Posterior cingulate gyrus (tissue), 11 donors: ENCODE data around the gene CDHR5.

Source experiments
- DNase-seq, 10 donors: peaks; one replicate each; pipeline versions ENCODE4 v3.0.0 to v3.0.0-alpha.2; 2020 to 2021; ENCODE audit warnings: mixed read lengths in 3 of 10
- intact Hi-C: fragments of 100-400 bp; cut with DNase I; formaldehyde crosslinking; loops from one replicate; pipeline ENCODE4 v1.15.1; 2023

The CDHR5 gene

DNA sequence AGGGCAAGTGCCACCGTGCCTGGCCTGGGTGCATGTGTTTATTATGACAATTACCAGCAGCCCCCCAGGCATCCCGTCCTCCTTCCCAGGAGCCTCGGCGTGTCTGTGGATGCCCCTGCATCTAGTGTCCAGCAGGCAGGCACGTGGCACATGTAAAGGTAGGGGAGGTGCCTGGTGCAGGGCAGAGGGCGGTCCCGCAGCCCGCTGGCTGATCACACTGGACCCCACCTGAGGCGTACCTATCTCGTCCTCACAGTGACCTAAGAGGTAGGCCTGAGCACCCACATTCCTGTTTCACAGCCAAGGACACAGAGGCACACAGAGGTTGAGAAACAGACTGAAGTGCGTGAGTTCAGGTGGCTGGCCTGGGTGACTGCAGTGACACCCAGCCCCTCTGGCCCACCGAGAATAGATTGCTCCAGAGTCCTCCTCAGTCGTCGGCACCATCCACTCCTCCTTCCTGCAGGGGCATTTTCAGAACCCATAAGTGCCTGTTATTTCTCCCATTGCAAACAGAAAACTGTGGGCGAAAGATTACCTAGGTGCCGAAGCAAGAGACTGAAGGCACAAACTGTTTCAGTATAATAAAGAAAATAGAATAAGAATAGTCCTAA is 51.5 kb downstream of the CDHR5 start:
- intact Hi-C loops, result no loop called here
- DNase-seq, result no peak

DNA sequence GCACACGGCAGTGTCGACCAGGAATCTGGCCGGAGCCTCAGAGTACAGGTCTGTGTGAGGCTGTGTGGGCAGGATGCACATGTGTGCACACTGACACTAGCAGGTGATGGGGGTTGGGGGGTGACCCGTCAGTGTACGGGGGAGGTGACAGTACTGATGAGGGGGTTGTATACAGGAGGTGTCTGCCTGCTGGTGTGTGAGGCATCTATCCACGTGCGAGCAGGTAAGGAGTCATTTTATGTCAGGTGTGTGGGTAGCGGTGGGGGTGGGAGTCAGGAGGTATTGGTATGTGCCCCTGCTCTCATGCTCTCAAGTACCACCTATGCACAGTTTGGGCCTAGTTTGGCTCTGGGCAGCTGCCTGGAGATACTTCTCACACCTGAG is 53.0 kb downstream of the CDHR5 start:
- intact Hi-C loops, result no loop called here
- DNase-seq, result no peak

DNA sequence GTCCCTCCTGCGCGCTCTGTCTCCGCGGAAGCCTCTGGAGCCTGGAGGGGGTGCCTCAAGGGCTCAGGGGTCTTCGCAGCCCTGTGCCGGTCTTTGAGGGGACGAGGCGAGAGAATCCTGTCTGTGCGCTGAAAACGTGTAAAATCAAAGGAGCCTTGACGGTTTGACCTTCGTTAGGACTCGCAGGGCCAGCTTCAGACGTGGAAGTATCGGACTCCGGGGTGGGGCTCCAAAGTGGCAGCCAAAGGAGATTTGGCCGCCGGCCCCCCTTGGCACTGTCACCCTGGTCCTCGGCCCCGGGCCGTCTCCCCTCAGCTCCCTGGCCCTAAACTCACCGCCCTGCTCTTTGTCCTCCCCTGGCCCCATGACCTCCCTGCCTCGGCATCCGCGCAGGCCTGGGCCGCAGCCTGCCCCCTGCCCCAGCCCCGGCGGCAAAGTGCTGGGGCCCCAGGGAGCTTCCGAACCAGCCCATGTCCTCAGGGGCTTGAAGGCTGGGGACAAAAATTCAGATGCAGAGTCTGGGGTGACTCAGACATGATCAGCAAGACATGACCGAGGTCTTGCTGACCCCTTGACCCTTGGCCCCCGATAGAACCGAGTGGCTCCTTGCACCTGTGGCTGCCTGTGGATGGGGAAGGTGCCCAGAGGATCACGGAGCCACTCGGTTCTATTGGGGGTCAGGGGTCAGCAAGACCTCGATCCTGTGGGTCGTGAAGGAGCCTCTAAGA is 55.4 kb downstream of the CDHR5 start:
- intact Hi-C loops, result no loop called here
- peak in 1 of 10 donors; percentile 72 for DNase-seq

DNA sequence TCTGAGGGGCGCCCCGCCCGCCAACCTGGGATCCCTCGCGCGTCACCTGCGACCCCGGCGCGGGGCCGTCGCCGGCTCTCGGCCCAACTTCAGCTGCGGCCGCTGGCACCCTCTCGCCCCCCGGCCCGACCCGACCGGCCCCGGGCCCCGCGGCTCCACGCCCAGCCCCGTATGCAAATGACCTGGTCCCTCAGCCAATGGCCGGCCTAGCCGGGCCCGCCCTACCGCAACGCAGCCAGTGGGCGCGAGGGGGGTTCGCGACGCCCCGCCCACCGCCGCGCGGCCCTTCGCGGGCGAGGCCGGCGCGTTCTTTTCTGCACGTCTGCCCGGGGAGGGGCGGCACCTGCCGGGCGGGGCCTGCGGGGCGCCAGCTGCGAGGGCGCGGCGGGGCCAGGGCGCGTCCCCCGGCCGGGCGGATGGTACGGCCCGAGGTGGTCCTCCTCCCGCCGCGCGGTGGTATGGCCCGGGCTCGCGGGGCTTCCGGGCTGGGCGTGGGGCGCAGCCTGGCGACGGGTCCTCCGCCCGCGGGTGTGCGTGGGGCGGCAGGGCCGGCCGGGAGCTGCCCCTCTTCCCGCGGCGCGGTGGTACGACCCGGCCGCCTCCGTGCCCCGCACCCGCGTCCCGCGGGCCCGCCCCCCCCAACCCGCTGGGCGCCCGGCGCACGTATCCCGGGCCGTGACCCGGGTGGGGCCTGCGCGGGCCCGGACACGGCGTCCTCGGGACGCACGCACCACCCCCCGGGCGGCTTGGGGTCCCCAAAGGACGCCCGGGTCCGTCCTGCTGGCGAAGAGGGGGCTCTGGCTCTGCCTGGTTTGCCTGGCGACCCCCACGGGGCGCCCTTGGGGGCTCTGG is 56.2 kb downstream of the CDHR5 start:
- DNase-seq, result peak; percentile 80 to 99 (median 90)
- intact Hi-C loops, result no loop called here

GRCh38 chr11:567629-568292 is 57.0 kb downstream of the CDHR5 start:
- intact Hi-C loops, result no loop called here
- peak in 1 of 10 donors; percentile 79 for DNase-seq

- peak in 1 of 10 donors; percentile 72 for DNase-seq
- intact Hi-C loops, result no loop called here
These were observed 57.6 kb downstream of the CDHR5 start for GRCh38 chr11:567011-567628.
